HepG2 (cell line): Measurements from ENCODE around the gene ZNF174. TPM values are rescaled to one million over a fixed set of nuclear protein-coding genes. Genes with fewer than 3 reads are reported as not detected.

Source experiments
- ATAD3A ChIP-seq: sonication (generic); formaldehyde crosslinking; IDR thresholded peaks from 2 replicates; pipeline ENCODE4 v1.4.0; 2020; ENCODE audit warnings: missing genetic modification reagents
- BRD4 ChIP-seq: sonication (generic); formaldehyde crosslinking; IDR thresholded peaks from 2 replicates; pipeline ENCODE4 v1.4.0; 2020; ENCODE audit warnings: missing genetic modification reagents
- ERF ChIP-seq: IDR thresholded peaks from 2 replicates; pipeline ENCODE4 v1.6.1; 2018; ENCODE audit warnings: missing biosample characterization, missing genetic modification reagents
- ESRRA ChIP-seq: sonication (generic); formaldehyde crosslinking; IDR thresholded peaks from 2 replicates; pipeline ENCODE4 v1.5.1; 2020; ENCODE audit warnings: mild to moderate bottlenecking, low read depth, missing genetic modification reagents
- MZF1 ChIP-seq: sonication (generic); formaldehyde crosslinking; IDR thresholded peaks from 2 replicates; pipeline ENCODE4 v1.8.1; 2023; ENCODE audit warnings: mild to moderate bottlenecking, missing genetic modification reagents, borderline replicate concordance
- NAIF1 ChIP-seq: sonication (generic); formaldehyde crosslinking; IDR thresholded peaks from 2 replicates; pipeline ENCODE4 v1.5.0; 2020; ENCODE audit warnings: mild to moderate bottlenecking, missing genetic modification reagents, borderline replicate concordance
- NFE2L2 ChIP-seq: fragments of 150-350 bp; IDR thresholded peaks from 2 replicates; pipeline ENCODE4 v1.6.1; 2014; ENCODE audit warnings: low read length
- SOX5 ChIP-seq: IDR thresholded peaks from 2 replicates; pipeline ENCODE4 v1.6.1; 2016; ENCODE audit warnings: borderline replicate concordance
- TMF1 ChIP-seq: sonication (generic); formaldehyde crosslinking; IDR thresholded peaks from 2 replicates; pipeline ENCODE4 v1.8.1; 2022; ENCODE audit warnings: low read depth, missing genetic modification reagents
- ZNF3 ChIP-seq: IDR thresholded peaks from 2 replicates; pipeline ENCODE4 v1.7.0; 2017; ENCODE audit warnings: inconsistent platforms
- ZNF672 ChIP-seq: sonication (generic); formaldehyde crosslinking; IDR thresholded peaks from 2 replicates; pipeline ENCODE4 v1.8.1; 2022; ENCODE audit warnings: missing genetic modification reagents
- ZNF83 ChIP-seq: sonication (generic); formaldehyde crosslinking; IDR thresholded peaks from 2 replicates; pipeline ENCODE4 v1.4.0; 2020; ENCODE audit warnings: missing genetic modification reagents, mild to moderate bottlenecking, borderline replicate concordance
- ZSCAN25 ChIP-seq: sonication (generic); formaldehyde crosslinking; IDR thresholded peaks from 2 replicates; pipeline ENCODE4 v1.8.0; 2022; ENCODE audit warnings: mild to moderate bottlenecking, missing genetic modification reagents
- polyA plus RNA-seq, 8 experiments: library from polyadenylated mRNA; depleted of rRNA in 3 of 8; stranded (reverse) in 7 of 8; unstranded in 1 of 8; fragments of >200 nt; fragmentation: Illumina TruSeq in 4 of 8; extraction: Trizol in 4 of 8; gene quantifications; 2 replicates each; pipeline versions ENCODE4 v1.2.1 to v1.2.3, GENCODE V29; 2011 to 2016; ENCODE audit warnings: low read depth in 4 of 8, missing spikeins in 1 of 8, mixed read lengths in 1 of 8; ENCODE audit not compliant: insufficient read depth in 1 of 8
- total RNA-seq, 5 experiments: library from RNA; depleted of rRNA; stranded (reverse); fragments of >200 nt; fragmentation: Illumina TruSeq; extraction: Trizol; gene quantifications; 2 replicates each; pipeline ENCODE4 v1.2.3, GENCODE V29; 2016; ENCODE audit warnings: low read depth in 1 of 5
- TF ChIP-seq, protein P1 (sequence below): sonication (generic); formaldehyde crosslinking; IDR thresholded peaks from 2 replicates; pipeline ENCODE4 v1.4.0; 2020; ENCODE audit warnings: missing genetic modification reagents, borderline replicate concordance
- TF ChIP-seq, protein P2 (sequence below): sonication (generic); formaldehyde crosslinking; IDR thresholded peaks from 2 replicates; pipeline ENCODE4 v1.9.0; 2022; ENCODE audit warnings: low read depth, missing genetic modification reagents
- TF ChIP-seq, protein P3 (sequence below), 2 experiments: sonication (generic) in 1 of 2; formaldehyde crosslinking in 1 of 2; IDR thresholded peaks; 2 replicates each; pipeline versions ENCODE4 v1.6.1 to v1.9.0; 2014 to 2022; ENCODE audit warnings: antibody characterized with exemption in 1 of 2, borderline replicate concordance in 1 of 2, inconsistent platforms in 1 of 2, low read depth in 1 of 2, missing genetic modification reagents in 1 of 2
- TF ChIP-seq, protein P4 (sequence below): IDR thresholded peaks from 2 replicates; pipeline ENCODE4 v1.6.1; 2016

ZNF174 gene
- total and polyA plus RNA-seq, 2 of the 13 experiments (the other 11 are each of a cell fraction or from before 2014, with no cell fraction given), result 8.3 to 10.6 TPM

DNA sequence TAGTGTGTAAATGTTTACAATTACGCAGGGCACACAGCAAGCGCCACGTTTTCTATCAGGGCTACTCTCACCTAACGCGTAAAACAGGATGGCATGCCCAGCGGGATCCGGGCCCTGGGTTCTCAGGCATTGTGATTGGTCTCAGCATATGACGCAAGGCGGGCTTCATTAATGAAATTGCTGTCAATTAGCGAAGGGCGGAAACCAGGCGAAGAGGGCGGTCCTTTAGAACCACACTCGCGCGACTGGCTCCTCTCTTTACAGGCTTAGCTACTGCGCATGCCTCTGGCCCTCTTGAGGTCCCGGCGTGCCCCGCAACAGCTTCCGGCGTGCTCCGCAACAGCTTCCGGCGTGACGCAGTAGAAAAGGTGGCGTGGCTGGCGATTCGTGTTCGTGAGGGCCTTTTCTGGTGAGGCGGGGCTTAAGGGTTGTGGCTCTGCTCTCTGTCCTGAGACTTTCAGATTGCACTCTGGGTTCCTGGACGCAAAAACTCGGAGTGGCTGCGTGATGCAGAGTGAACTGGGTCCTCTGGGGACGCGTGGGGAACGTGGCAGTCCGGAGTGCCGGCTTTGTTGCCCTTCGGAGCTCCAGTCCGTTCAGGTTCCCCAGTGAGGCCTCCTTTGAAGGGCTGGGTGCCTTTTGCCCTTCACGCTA lies 36.1 kb upstream of the ZNF174 start (continued):
- TF ChIP-seq, protein P1, sequence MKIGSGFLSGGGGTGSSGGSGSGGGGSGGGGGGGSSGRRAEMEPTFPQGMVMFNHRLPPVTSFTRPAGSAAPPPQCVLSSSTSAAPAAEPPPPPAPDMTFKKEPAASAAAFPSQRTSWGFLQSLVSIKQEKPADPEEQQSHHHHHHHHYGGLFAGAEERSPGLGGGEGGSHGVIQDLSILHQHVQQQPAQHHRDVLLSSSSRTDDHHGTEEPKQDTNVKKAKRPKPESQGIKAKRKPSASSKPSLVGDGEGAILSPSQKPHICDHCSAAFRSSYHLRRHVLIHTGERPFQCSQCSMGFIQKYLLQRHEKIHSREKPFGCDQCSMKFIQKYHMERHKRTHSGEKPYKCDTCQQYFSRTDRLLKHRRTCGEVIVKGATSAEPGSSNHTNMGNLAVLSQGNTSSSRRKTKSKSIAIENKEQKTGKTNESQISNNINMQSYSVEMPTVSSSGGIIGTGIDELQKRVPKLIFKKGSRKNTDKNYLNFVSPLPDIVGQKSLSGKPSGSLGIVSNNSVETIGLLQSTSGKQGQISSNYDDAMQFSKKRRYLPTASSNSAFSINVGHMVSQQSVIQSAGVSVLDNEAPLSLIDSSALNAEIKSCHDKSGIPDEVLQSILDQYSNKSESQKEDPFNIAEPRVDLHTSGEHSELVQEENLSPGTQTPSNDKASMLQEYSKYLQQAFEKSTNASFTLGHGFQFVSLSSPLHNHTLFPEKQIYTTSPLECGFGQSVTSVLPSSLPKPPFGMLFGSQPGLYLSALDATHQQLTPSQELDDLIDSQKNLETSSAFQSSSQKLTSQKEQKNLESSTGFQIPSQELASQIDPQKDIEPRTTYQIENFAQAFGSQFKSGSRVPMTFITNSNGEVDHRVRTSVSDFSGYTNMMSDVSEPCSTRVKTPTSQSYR, result no peak
- TF ChIP-seq SOX5 (no peak), ZNF3 (CRISPR knock-in tag) (no peak), ATAD3A (CRISPR knock-in tag) (no peak), NAIF1 (no peak), MZF1 (CRISPR knock-in tag) (no peak), TMF1 (CRISPR knock-in tag) (no peak; the same call in 1 of the 2 replicates), ZNF83 (no peak), NFE2L2 (no peak), BRD4 (CRISPR knock-in tag) (no peak), ZSCAN25 (no peak), ESRRA (CRISPR knock-in tag) (no peak), ERF (CRISPR knock-in tag) (no peak), ZNF672 (CRISPR knock-in tag) (no peak)
- TF ChIP-seq, protein P2, sequence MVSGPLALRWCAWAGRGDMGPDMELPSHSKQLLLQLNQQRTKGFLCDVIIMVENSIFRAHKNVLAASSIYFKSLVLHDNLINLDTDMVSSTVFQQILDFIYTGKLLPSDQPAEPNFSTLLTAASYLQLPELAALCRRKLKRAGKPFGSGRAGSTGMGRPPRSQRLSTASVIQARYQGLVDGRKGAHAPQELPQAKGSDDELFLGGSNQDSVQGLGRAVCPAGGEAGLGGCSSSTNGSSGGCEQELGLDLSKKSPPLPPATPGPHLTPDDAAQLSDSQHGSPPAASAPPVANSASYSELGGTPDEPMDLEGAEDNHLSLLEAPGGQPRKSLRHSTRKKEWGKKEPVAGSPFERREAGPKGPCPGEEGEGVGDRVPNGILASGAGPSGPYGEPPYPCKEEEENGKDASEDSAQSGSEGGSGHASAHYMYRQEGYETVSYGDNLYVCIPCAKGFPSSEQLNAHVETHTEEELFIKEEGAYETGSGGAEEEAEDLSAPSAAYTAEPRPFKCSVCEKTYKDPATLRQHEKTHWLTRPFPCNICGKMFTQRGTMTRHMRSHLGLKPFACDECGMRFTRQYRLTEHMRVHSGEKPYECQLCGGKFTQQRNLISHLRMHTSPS (CRISPR knock-in tag), result no peak
- TF ChIP-seq, protein P3, sequence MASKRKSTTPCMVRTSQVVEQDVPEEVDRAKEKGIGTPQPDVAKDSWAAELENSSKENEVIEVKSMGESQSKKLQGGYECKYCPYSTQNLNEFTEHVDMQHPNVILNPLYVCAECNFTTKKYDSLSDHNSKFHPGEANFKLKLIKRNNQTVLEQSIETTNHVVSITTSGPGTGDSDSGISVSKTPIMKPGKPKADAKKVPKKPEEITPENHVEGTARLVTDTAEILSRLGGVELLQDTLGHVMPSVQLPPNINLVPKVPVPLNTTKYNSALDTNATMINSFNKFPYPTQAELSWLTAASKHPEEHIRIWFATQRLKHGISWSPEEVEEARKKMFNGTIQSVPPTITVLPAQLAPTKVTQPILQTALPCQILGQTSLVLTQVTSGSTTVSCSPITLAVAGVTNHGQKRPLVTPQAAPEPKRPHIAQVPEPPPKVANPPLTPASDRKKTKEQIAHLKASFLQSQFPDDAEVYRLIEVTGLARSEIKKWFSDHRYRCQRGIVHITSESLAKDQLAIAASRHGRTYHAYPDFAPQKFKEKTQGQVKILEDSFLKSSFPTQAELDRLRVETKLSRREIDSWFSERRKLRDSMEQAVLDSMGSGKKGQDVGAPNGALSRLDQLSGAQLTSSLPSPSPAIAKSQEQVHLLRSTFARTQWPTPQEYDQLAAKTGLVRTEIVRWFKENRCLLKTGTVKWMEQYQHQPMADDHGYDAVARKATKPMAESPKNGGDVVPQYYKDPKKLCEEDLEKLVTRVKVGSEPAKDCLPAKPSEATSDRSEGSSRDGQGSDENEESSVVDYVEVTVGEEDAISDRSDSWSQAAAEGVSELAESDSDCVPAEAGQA (IDR thresholded peaks at IDR 0.05; ENCODE audit: low read depth), result peak; percentile 70; the same call in 1 of the 2 replicates
- TF ChIP-seq, protein P3 (CRISPR knock-in tag; IDR thresholded peaks at IDR 0.05; ENCODE audit: borderline replicate concordance), result no peak
- TF ChIP-seq, protein P4, sequence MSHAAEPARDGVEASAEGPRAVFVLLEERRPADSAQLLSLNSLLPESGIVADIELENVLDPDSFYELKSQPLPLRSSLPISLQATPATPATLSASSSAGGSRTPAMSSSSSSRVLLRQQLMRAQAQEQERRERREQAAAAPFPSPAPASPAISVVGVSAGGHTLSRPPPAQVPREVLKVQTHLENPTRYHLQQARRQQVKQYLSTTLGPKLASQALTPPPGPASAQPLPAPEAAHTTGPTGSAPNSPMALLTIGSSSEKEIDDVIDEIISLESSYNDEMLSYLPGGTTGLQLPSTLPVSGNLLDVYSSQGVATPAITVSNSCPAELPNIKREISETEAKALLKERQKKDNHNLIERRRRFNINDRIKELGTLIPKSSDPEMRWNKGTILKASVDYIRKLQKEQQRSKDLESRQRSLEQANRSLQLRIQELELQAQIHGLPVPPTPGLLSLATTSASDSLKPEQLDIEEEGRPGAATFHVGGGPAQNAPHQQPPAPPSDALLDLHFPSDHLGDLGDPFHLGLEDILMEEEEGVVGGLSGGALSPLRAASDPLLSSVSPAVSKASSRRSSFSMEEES (CRISPR knock-in tag), result 0 out of 2 replicates have a peak, but pooled peaks have one; percentile 39
